Right lobe of liver (tissue), 4 donors: Measurements from ENCODE around the gene TNFSF13.

Experiments
- CTCF ChIP-seq, 4 donors: fragments of 200-600 bp in 3 of 4; fragments of 450-650 bp in 1 of 4; IDR thresholded peaks; one replicate each; pipeline versions ENCODE4 v1.5.1 to v1.8.0; 2016 to 2022; ENCODE audit warnings: antibody characterized with exemption in 4 of 4, mild to moderate bottlenecking in 2 of 4
- POLR2A ChIP-seq: fragments of 450-650 bp; IDR thresholded peaks from one replicate; pipeline ENCODE4 v1.6.1; 2017; ENCODE audit warnings: antibody characterized with exemption, mild to moderate bottlenecking
- donor health status: DM: no; HTN: no; CAD: no.
- donor health status: DM: no; HTN: no; CAD: no.
- donor health status: DM: no; HTN: yes; CAD: no.

- TF ChIP-seq CTCF (IDR thresholded peaks at IDR 0.05) (no peak), POLR2A (no peak)
Measured at GRCh38 chr17:7576432-7576937, 17.9 kb downstream of the TNFSF13 start.
